Neural progenitor cell (in vitro differentiated cells): Measurements from ENCODE around the gene KAZALD1. TPM values are rescaled to one million over a fixed set of nuclear protein-coding genes. Genes with fewer than 3 reads are reported as not detected.

Source experiments
- DNase-seq: peaks from one replicate; pipeline ENCODE4 v3.0.0-alpha.2; 2016; ENCODE audit warnings: low spot score
- H2AFZ ChIP-seq: fragments of 200-600 bp; sonication (generic); replicated peaks from 2 replicates; pipeline ENCODE4 v1.6.1; 2016; ENCODE audit warnings: antibody characterized with exemption
- H3F3A ChIP-seq: fragments of 200-600 bp; sonication (generic); 2 replicates; pipeline ENCODE4 v1.6.1; 2016; ENCODE audit warnings: antibody characterized with exemption, low read depth
- H3K27ac ChIP-seq: fragments of 200-600 bp; sonication (generic); 2 replicates; pipeline ENCODE4 v1.5.1; 2016; ENCODE audit warnings: mild to moderate bottlenecking
- H3K27me3 ChIP-seq: fragments of 200-600 bp; sonication (generic); 2 replicates; pipeline ENCODE4 v1.6.1; 2016; ENCODE audit warnings: mild to moderate bottlenecking, moderate library complexity
- H3K36me3 ChIP-seq: fragments of 200-600 bp; sonication (generic); 2 replicates; pipeline ENCODE4 v1.5.1; 2016
- H3K4me1 ChIP-seq: fragments of 200-600 bp; sonication (generic); 2 replicates; pipeline ENCODE4 v1.6.1; 2016; ENCODE audit warnings: mixed run types
- H3K4me2 ChIP-seq: fragments of 200-600 bp; sonication (generic); 2 replicates; pipeline ENCODE4 v1.6.1; 2016
- H3K4me3 ChIP-seq: fragments of 200-600 bp; sonication (generic); 2 replicates; pipeline ENCODE4 v1.5.1; 2016
- H3K79me2 ChIP-seq: fragments of 200-600 bp; sonication (generic); 2 replicates; pipeline ENCODE4 v1.6.1; 2016; ENCODE audit warnings: low read depth
- H3K9ac ChIP-seq: fragments of 200-600 bp; sonication (generic); 2 replicates; pipeline ENCODE4 v1.6.1; 2016
- H3K9me3 ChIP-seq: fragments of 200-600 bp; sonication (generic); 2 replicates; pipeline ENCODE4 v1.5.1; 2016; ENCODE audit warnings: low read depth
- H4K20me1 ChIP-seq: fragments of 200-600 bp; sonication (generic); 2 replicates; pipeline ENCODE4 v1.6.1; 2016; ENCODE audit warnings: low read depth
- H3K27ac Mint-ChIP-seq: 3 replicates; pipeline ENCODE4 v1.8.0; 2021; ENCODE audit warnings: mixed read lengths
- H3K27me3 Mint-ChIP-seq: 2 replicates; pipeline ENCODE4 v1.8.0; 2022; ENCODE audit warnings: low read depth, mild to moderate bottlenecking, inconsistent platforms, moderate library complexity, mixed read lengths; ENCODE audit not compliant: insufficient read depth
- H3K36me3 Mint-ChIP-seq: 3 replicates; pipeline ENCODE4 v1.8.0; 2021; ENCODE audit warnings: mixed read lengths
- H3K4me1 Mint-ChIP-seq: 3 replicates; pipeline ENCODE4 v1.8.0; 2021; ENCODE audit warnings: mixed read lengths
- H3K4me3 Mint-ChIP-seq: 3 replicates; pipeline ENCODE4 v1.8.0; 2021; ENCODE audit warnings: mild to moderate bottlenecking, moderate library complexity, mixed read lengths
- H3K9me3 Mint-ChIP-seq: 3 replicates; pipeline ENCODE4 v1.8.0; 2020; ENCODE audit warnings: mixed read lengths
- EZH2 ChIP-seq: fragments of 200-600 bp; sonication (generic); IDR thresholded peaks from 2 replicates; pipeline ENCODE4 v1.6.1; 2017; ENCODE audit warnings: antibody characterized with exemption, mild to moderate bottlenecking, moderate library complexity
- EZH2phosphoT487 ChIP-seq: fragments of 200-600 bp; sonication (generic); IDR thresholded peaks from 2 replicates; pipeline ENCODE4 v1.6.1; 2017; ENCODE audit warnings: antibody characterized with exemption
- total RNA-seq: library from RNA; depleted of rRNA; stranded (reverse); fragments of >200 nt; gene quantifications from 2 replicates; pipeline ENCODE4 v1.2.3, GENCODE V29; 2015; ENCODE audit warnings: low replicate concordance
- TF ChIP-seq, protein P1 (sequence below): fragments of 200-600 bp; sonication (generic); IDR thresholded peaks from 2 replicates; pipeline ENCODE4 v1.5.1; 2017; ENCODE audit warnings: antibody characterized with exemption, mild to moderate bottlenecking

KAZALD1 gene
- total RNA-seq, 1 donor from 2014 or later = 0.77 TPM

DNA sequence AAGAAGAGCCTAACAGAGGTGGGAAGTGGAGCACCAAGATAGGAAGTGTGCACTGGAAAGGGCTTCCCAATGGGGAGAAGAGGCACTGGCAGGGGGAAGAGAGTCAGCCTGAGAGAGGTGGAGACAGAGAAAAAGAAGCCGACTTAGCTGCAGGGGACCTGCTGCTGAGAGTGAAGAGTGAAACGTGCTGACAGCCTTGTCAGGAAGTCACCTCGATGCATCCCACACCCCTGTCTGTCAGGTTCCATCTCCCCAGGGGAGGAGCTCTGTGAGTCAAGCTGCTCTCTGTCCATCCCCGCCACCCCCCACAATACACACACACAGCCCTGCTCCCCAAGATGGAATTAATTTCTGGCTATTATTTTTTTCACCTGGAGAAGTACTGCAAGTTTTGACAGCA lies 14.0 kb downstream of the KAZALD1 start:
- no peak overlapping the region for H3K4me2 ChIP-seq
- H3K9me3 Mint-ChIP-seq = no peaks in the 10 kb centered on the region
- H3K27ac Mint-ChIP-seq = no peak overlapping the region
- H3F3A ChIP-seq = no peaks in the 10 kb centered on the region
- no peaks in the 10 kb centered on the region for H3K36me3 Mint-ChIP-seq
- H3K9me3 ChIP-seq = no peaks in the 10 kb centered on the region
- no peak for DNase-seq
- no peaks in the 10 kb centered on the region for H3K4me1 ChIP-seq
- peaks cover 57% of the 10 kb centered on the region for H3K27me3 Mint-ChIP-seq
- TF ChIP-seq, protein P1, sequence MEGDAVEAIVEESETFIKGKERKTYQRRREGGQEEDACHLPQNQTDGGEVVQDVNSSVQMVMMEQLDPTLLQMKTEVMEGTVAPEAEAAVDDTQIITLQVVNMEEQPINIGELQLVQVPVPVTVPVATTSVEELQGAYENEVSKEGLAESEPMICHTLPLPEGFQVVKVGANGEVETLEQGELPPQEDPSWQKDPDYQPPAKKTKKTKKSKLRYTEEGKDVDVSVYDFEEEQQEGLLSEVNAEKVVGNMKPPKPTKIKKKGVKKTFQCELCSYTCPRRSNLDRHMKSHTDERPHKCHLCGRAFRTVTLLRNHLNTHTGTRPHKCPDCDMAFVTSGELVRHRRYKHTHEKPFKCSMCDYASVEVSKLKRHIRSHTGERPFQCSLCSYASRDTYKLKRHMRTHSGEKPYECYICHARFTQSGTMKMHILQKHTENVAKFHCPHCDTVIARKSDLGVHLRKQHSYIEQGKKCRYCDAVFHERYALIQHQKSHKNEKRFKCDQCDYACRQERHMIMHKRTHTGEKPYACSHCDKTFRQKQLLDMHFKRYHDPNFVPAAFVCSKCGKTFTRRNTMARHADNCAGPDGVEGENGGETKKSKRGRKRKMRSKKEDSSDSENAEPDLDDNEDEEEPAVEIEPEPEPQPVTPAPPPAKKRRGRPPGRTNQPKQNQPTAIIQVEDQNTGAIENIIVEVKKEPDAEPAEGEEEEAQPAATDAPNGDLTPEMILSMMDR = no peak
- TF ChIP-seq EZH2phosphoT487 = no peak
- no peak for TF ChIP-seq EZH2
- H3K36me3 ChIP-seq = no peaks in the 10 kb centered on the region
- peaks cover 95% of the 10 kb centered on the region for H3K27me3 ChIP-seq
- no peak overlapping the region for H3K4me3 ChIP-seq
- no peak overlapping the region for H3K4me3 Mint-ChIP-seq
- H3K79me2 ChIP-seq = no peaks in the 10 kb centered on the region
- peaks cover 13% of the 10 kb centered on the region for H3K4me1 Mint-ChIP-seq
- no peak overlapping the region for H3K27ac ChIP-seq
- H2AFZ ChIP-seq = no peak overlapping the region
- H4K20me1 ChIP-seq = peaks cover 20% of the 10 kb centered on the region
- no peak overlapping the region for H3K9ac ChIP-seq

DNA sequence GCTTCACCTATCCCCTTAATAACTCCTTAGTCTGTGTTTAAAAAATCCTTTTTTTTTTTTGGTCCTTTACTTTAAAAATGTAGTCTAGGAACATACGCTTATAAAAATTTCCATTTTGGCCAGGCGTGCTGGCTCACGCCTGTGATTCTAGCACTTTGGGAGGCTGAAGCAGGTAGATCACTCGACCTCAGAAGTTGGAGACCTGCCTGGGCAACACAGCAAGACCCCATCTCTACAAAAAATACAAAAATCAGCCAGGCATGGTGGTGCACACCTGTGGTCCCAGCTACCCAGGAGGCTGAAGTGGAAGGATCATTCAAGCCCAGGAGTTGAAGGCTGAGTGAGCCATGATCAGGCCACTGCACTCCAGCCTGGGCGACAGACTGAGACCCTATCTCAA lies 14.8 kb downstream of the KAZALD1 start:
- no peak overlapping the region for H2AFZ ChIP-seq
- no peak overlapping the region for H3K4me2 ChIP-seq
- Mint-ChIP-seq H3K27ac (no peak overlapping the region), H3K27me3 (peaks cover 57% of the 10 kb centered on the region), H3K9me3 (no peaks in the 10 kb centered on the region), H3K4me1 (peaks cover 13% of the 10 kb centered on the region), H3K36me3 (no peaks in the 10 kb centered on the region), H3K4me3 (no peak overlapping the region)
- peaks cover 24% of the 10 kb centered on the region for H4K20me1 ChIP-seq
- no peak for DNase-seq
- H3K27me3 ChIP-seq = peaks cover 98% of the 10 kb centered on the region
- no peak for TF ChIP-seq EZH2
- TF ChIP-seq EZH2phosphoT487 = no peak
- TF ChIP-seq, protein P1 = no peak
- no peaks in the 10 kb centered on the region for H3K9me3 ChIP-seq
- no peak overlapping the region for H3K27ac ChIP-seq
- H3F3A ChIP-seq = no peaks in the 10 kb centered on the region
- H3K4me3 ChIP-seq = no peak overlapping the region
- no peaks in the 10 kb centered on the region for H3K4me1 ChIP-seq
- H3K36me3 ChIP-seq = no peaks in the 10 kb centered on the region
- H3K79me2 ChIP-seq = no peaks in the 10 kb centered on the region
- no peak overlapping the region for H3K9ac ChIP-seq

DNA sequence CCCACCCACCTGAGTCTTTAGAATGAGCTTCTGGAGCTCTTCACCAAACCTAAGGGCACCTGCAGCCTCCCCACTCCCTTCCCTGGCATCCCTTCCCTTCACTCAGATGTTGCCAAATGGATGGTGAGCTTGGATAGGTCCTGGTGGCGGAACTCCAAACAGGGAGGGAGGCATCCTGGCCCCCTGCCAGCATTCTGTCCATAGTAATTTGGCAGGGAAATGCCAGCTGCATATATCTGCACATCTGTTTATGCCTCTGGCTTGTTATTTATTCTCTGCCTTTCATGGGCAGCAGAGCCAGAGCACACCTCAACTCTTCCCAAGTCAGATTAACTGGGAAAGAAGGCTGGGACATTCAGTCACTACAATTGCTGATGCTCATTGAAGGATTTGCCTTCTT lies 18.1 kb downstream of the KAZALD1 start:
- Histone ChIP-seq H3K9me3 (no peaks in the 10 kb centered on the region), H3K4me3 (no peak overlapping the region), H3K27ac (no peak overlapping the region), H4K20me1 (peaks cover 20% of the 10 kb centered on the region), H3K9ac (no peak overlapping the region), H3K79me2 (no peaks in the 10 kb centered on the region), H2AFZ (no peak overlapping the region), H3K27me3 (peaks cover 98% of the 10 kb centered on the region), H3K4me1 (no peaks in the 10 kb centered on the region), H3K36me3 (no peaks in the 10 kb centered on the region), H3F3A (no peaks in the 10 kb centered on the region), H3K4me2 (no peak overlapping the region)
- Mint-ChIP-seq H3K27ac (no peak overlapping the region), H3K9me3 (no peaks in the 10 kb centered on the region), H3K4me3 (no peak overlapping the region), H3K36me3 (no peaks in the 10 kb centered on the region), H3K4me1 (peaks cover 10% of the 10 kb centered on the region), H3K27me3 (peaks cover 42% of the 10 kb centered on the region)
- TF ChIP-seq, protein P1 = no peak
- no peak for TF ChIP-seq EZH2
- TF ChIP-seq EZH2phosphoT487 = no peak
- DNase-seq = no peak
